A673 (cell line): ENCODE data around the gene PCOLCE2. TPM values are rescaled to one million over a fixed set of nuclear protein-coding genes. Genes with fewer than 3 reads are reported as not detected.

ENCODE experiments used
- BruUV-seq: library from RNA; stranded (reverse); fragments of 400-500 nt; replicated peaks from 2 replicates; lab custom pipeline; 2021; lab: Mats Ljungman, UMichigan
- CTCF ChIA-PET: fragments of 300-600 bp; sonication (Branson Sonifier 250); formaldehyde crosslinking; loops from one replicate; lab custom pipeline; 2022; ENCODE audit warnings: antibody characterized with exemption; lab: Charles Lee
- POLR2A ChIA-PET: fragments of 300-600 bp; sonication (Branson Sonifier 250); formaldehyde crosslinking; loops from one replicate; lab custom pipeline; 2022; ENCODE audit warnings: antibody characterized with exemption; ENCODE audit not compliant: low non-redundant PET; lab: Charles Lee
- DNase-seq: peaks from one replicate; pipeline ENCODE4 v3.0.0-alpha.2; 2015; ENCODE audit warnings: low spot score
- H3K27ac ChIP-seq: fragments of 200-600 bp; sonication (generic); 2 replicates; pipeline ENCODE4 v1.5.1; 2016; ENCODE audit warnings: mixed run types, low read depth, mild to moderate bottlenecking, mixed read lengths, antibody characterized with exemption, low read length; ENCODE audit not compliant: poor library complexity, severe bottlenecking
- H3K27me3 ChIP-seq: fragments of 200-600 bp; sonication (generic); replicated peaks from 2 replicates; pipeline ENCODE4 v1.6.1; 2017; ENCODE audit warnings: mixed run types, low read depth, mild to moderate bottlenecking, mixed read lengths, antibody characterized with exemption, low read length; ENCODE audit not compliant: insufficient read depth, poor library complexity
- H3K36me3 ChIP-seq: fragments of 200-600 bp; sonication (generic); 2 replicates; pipeline ENCODE4 v1.6.1; 2016; ENCODE audit warnings: mixed run types, mild to moderate bottlenecking, mixed read lengths, antibody characterized with exemption, low read length; ENCODE audit not compliant: insufficient read depth, poor library complexity, severe bottlenecking
- H3K4me1 ChIP-seq: fragments of 200-600 bp; sonication (generic); 2 replicates; pipeline ENCODE4 v1.6.1; 2017; ENCODE audit warnings: mixed run types, mild to moderate bottlenecking, mixed read lengths, antibody characterized with exemption, low read length; ENCODE audit not compliant: insufficient read depth, poor library complexity, severe bottlenecking
- H3K4me3 ChIP-seq: fragments of 200-600 bp; sonication (generic); 2 replicates; pipeline ENCODE4 v1.5.1; 2016; ENCODE audit warnings: low read depth, mixed run types, mild to moderate bottlenecking, mixed read lengths, low read length; ENCODE audit not compliant: poor library complexity, severe bottlenecking
- H3K9me3 ChIP-seq: fragments of 200-600 bp; sonication (generic); 2 replicates; pipeline ENCODE4 v1.6.1; 2016; ENCODE audit warnings: mixed run types, low read depth, mild to moderate bottlenecking, mixed read lengths, antibody characterized with exemption, low read length; ENCODE audit not compliant: poor library complexity, severe bottlenecking
- CTCF ChIP-seq: fragments of 300-800, 200-600 bp; sonication (generic); conservative IDR thresholded peaks from 2 replicates; pipeline ENCODE4 v1.5.1; 2017; ENCODE audit warnings: low read depth, mild to moderate bottlenecking, antibody characterized with exemption, low read length, moderate library complexity, mixed read lengths
- EZH2 ChIP-seq: fragments of 200-600 bp; sonication (generic); IDR thresholded peaks from 2 replicates; pipeline ENCODE4 v1.6.1; 2017; ENCODE audit warnings: borderline replicate concordance, low read depth, mild to moderate bottlenecking, mixed read lengths, antibody characterized with exemption, low read length; ENCODE audit not compliant: poor library complexity, severe bottlenecking
- intact Hi-C: fragments of 100-400 bp; cut with micrococcal nuclease; formaldehyde crosslinking; loops from one replicate; pipeline ENCODE4 v1.10.0; 2022; ENCODE audit not compliant: unreplicated experiment
- total RNA-seq: library from RNA; stranded (reverse); gene quantifications from 2 replicates; pipeline ENCODE4 v1.2.3, GENCODE V29; 2021

The PCOLCE2 gene
- total RNA-seq, 1 experiment from 2014 or later, result 6.4 TPM

- CTCF ChIA-PET, result no interaction called here
Observed at GRCh38 chr3:142852009-142852408, 36.9 kb downstream of the PCOLCE2 start.

GRCh38 chr3:142850395-142851023 is 38.4 kb downstream of the PCOLCE2 start:
- Histone ChIP-seq H3K9me3 (no peaks in the 10 kb centered on the region), H3K36me3 (no peaks in the 10 kb centered on the region), H3K27me3 (no peaks in the 10 kb centered on the region), H3K4me1 (peaks cover 19% of the 10 kb centered on the region), H3K4me3 (no peak overlapping the region), H3K27ac (peak overlapping the region; percentile 10)
- intact Hi-C loops, result no loop called here
- TF ChIP-seq CTCF, result no peak
- TF ChIP-seq EZH2, result no peak
- ChIA-PET POLR2A (no interaction called here), CTCF (interaction anchor here (0.6 kb wide), 1 partner anchor 150 kb away, joined by 8 read pairs; no protein-coding TSS in a partner anchor)
- BruUV-seq, result no TSS peak
- DNase-seq, result peak; percentile 75

More at GRCh38 chr3:142852009-142852408, 36.9 kb downstream of the PCOLCE2 start:
- H3K27ac ChIP-seq, result no peak overlapping the region
- no peaks in the 10 kb centered on the region for H3K36me3 ChIP-seq
- H3K4me3 ChIP-seq, result no peak overlapping the region
- POLR2A ChIA-PET, result interaction anchor here (0.7 kb wide), 1 partner anchor 322 kb away, joined by 5 read pairs; no protein-coding TSS in a partner anchor
- intact Hi-C loops, result no loop called here
- no peaks in the 10 kb centered on the region for H3K27me3 ChIP-seq
- BruUV-seq, result no TSS peak
- no peaks in the 10 kb centered on the region for H3K9me3 ChIP-seq
- peak; percentile 20 for DNase-seq
- TF ChIP-seq EZH2 (no peak), CTCF (no peak)
- H3K4me1 ChIP-seq, result peaks cover 19% of the 10 kb centered on the region

- POLR2A ChIA-PET, result no interaction called here
- no peak overlapping the region for H3K4me3 ChIP-seq
- CTCF ChIA-PET, result no interaction called here
- BruUV-seq, result no TSS peak
- peaks cover 19% of the 10 kb centered on the region for H3K4me1 ChIP-seq
- H3K27me3 ChIP-seq, result no peaks in the 10 kb centered on the region
- no peaks in the 10 kb centered on the region for H3K9me3 ChIP-seq
- TF ChIP-seq CTCF (no peak), EZH2 (no peak)
- H3K27ac ChIP-seq, result no peak overlapping the region
- no peaks in the 10 kb centered on the region for H3K36me3 ChIP-seq
- intact Hi-C loops, result no loop called here
- DNase-seq, result no peak
Observed at GRCh38 chr3:142849148-142849547, 39.7 kb downstream of the PCOLCE2 start.
